ENCODE measurements around the gene VWA5B1.

DNA sequence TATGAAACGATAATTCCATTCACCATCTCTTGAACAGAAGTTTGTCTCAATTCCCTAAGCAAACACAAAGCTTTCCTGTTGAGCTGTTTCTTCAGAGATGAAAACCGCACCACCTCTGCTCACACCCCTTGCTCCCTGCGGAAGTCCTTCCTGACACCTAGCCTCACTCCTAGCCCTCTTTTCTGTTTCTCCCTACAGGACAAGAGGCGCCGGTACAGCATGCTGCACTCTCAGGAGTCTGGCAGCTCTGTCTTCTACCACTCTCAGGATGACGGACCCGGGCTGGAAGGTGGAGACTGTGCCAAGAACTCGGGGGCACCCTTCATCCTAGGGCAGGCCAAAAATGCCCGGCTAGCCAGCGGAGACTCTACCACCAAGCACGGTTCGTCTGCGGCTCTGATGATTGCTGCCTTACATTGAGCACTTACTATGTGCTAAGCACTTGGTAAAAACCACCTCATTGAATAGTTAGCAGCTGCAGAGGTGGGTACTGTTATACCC is 45.5 kb downstream of the VWA5B1 start:
- no peak for TF ChIP-seq POLR2A (IDR thresholded peaks at IDR 0.05)
- TF ChIP-seq, protein P1, sequence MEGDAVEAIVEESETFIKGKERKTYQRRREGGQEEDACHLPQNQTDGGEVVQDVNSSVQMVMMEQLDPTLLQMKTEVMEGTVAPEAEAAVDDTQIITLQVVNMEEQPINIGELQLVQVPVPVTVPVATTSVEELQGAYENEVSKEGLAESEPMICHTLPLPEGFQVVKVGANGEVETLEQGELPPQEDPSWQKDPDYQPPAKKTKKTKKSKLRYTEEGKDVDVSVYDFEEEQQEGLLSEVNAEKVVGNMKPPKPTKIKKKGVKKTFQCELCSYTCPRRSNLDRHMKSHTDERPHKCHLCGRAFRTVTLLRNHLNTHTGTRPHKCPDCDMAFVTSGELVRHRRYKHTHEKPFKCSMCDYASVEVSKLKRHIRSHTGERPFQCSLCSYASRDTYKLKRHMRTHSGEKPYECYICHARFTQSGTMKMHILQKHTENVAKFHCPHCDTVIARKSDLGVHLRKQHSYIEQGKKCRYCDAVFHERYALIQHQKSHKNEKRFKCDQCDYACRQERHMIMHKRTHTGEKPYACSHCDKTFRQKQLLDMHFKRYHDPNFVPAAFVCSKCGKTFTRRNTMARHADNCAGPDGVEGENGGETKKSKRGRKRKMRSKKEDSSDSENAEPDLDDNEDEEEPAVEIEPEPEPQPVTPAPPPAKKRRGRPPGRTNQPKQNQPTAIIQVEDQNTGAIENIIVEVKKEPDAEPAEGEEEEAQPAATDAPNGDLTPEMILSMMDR (IDR thresholded peaks at IDR 0.05), result no peak

Data from uterus (tissue), 2 donors.